Stomach (tissue), 4 donors: ENCODE measurements around the gene ADSS2.

Experiments
- EP300 ChIP-seq: sonication (generic); formaldehyde crosslinking; IDR thresholded peaks from one replicate; pipeline ENCODE4 v1.6.1; 2017; ENCODE audit warnings: antibody characterized with exemption
- POLR2A ChIP-seq, 4 donors: fragments of 450-650 bp; IDR thresholded peaks; one replicate each; pipeline ENCODE4 v1.6.1; 2016; ENCODE audit warnings: antibody characterized with exemption in 4 of 4, control low read depth in 2 of 4, mild to moderate bottlenecking in 1 of 4, moderate library complexity in 1 of 4
- POLR2AphosphoS5 ChIP-seq, 3 donors: sonication (generic); formaldehyde crosslinking; IDR thresholded peaks; one replicate each; pipeline ENCODE4 v1.6.1; 2016; ENCODE audit warnings: antibody characterized with exemption in 3 of 3
- TF ChIP-seq, protein P1 (sequence below), 7 experiments: fragments of 450-650 bp in 4 of 7; fragments of 200-600 bp in 3 of 7; sonication (generic) in 3 of 7; IDR thresholded peaks; one replicate each; pipeline ENCODE4 v1.5.1; 2016 to 2019; ENCODE audit warnings: antibody characterized with exemption in 7 of 7, control low read depth in 2 of 7, mild to moderate bottlenecking in 1 of 7

- TF ChIP-seq, protein P1, sequence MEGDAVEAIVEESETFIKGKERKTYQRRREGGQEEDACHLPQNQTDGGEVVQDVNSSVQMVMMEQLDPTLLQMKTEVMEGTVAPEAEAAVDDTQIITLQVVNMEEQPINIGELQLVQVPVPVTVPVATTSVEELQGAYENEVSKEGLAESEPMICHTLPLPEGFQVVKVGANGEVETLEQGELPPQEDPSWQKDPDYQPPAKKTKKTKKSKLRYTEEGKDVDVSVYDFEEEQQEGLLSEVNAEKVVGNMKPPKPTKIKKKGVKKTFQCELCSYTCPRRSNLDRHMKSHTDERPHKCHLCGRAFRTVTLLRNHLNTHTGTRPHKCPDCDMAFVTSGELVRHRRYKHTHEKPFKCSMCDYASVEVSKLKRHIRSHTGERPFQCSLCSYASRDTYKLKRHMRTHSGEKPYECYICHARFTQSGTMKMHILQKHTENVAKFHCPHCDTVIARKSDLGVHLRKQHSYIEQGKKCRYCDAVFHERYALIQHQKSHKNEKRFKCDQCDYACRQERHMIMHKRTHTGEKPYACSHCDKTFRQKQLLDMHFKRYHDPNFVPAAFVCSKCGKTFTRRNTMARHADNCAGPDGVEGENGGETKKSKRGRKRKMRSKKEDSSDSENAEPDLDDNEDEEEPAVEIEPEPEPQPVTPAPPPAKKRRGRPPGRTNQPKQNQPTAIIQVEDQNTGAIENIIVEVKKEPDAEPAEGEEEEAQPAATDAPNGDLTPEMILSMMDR (IDR thresholded peaks at IDR 0.05) = no peak
- TF ChIP-seq EP300 (no peak), POLR2A (IDR thresholded peaks at IDR 0.05) (no peak), POLR2AphosphoS5 (IDR thresholded peaks at IDR 0.05) (no peak)
Measured at GRCh38 chr1:244497805-244498204, 46.1 kb upstream of the ADSS2 start.
